Measurements from ENCODE around the gene DLEU7.

The DLEU7 gene

GRCh38 chr13:50843257-50844083 is at the start of gene DLEU7:
DLEU7 (minus strand) TSS chr13:50843692; CDS start chr13:50843646, 46 bp downstream.
- DNase-seq: no peak

- DNase-seq: no peak
Measured at GRCh38 chr13:50892210-50892944, 48.9 kb upstream of the DLEU7 start.

GRCh38 chr13:50891206-50891605 is 47.7 kb upstream of the DLEU7 start:
- DNase-seq: no peak

- DNase-seq: no peak
Measured at GRCh38 chr13:50889317-50889716, 45.8 kb upstream of the DLEU7 start.

- DNase-seq: no peak
Measured at GRCh38 chr13:50888362-50888761, 44.9 kb upstream of the DLEU7 start.

- no peak for DNase-seq
Measured at GRCh38 chr13:50887151-50887550, 43.7 kb upstream of the DLEU7 start.

- DNase-seq: no peak
Measured at GRCh38 chr13:50884265-50884664, 40.8 kb upstream of the DLEU7 start.

GRCh38 chr13:50883728-50884127 is 40.2 kb upstream of the DLEU7 start:
- DNase-seq: no peak

GRCh38 chr13:50882816-50883435 is 39.4 kb upstream of the DLEU7 start:
- DNase-seq: no peak

GRCh38 chr13:50873991-50874390 is 30.5 kb upstream of the DLEU7 start:
- no peak for DNase-seq

- DNase-seq: peak; percentile 48
Measured at GRCh38 chr13:50873467-50873866, 30.0 kb upstream of the DLEU7 start.

- DNase-seq: no peak
Measured at GRCh38 chr13:50871405-50871804, 27.9 kb upstream of the DLEU7 start.

GRCh38 chr13:50867637-50867945 is 24.1 kb upstream of the DLEU7 start:
- no peak for DNase-seq

GRCh38 chr13:50866817-50867636 is 23.5 kb upstream of the DLEU7 start:
- DNase-seq: no peak

- DNase-seq: no peak
Measured at GRCh38 chr13:50864492-50864891, 21.0 kb upstream of the DLEU7 start.

- no peak for DNase-seq
Measured at GRCh38 chr13:50855681-50856080, 12.2 kb upstream of the DLEU7 start.

GRCh38 chr13:50850445-50850844 is 7.0 kb upstream of the DLEU7 start:
- DNase-seq: no peak

GRCh38 chr13:50847501-50847900 is 4.0 kb upstream of the DLEU7 start:
- DNase-seq: no peak

GRCh38 chr13:50846861-50847475 is 3.5 kb upstream of the DLEU7 start:
- DNase-seq: no peak

- DNase-seq: peak; percentile 22
Measured at GRCh38 chr13:50845211-50845610, 1.7 kb upstream of the DLEU7 start.

GRCh38 chr13:50844084-50844875 is 788 bp upstream of the DLEU7 start:
- no peak for DNase-seq

GRCh38 chr13:50842990-50843256 is 569 bp downstream of the DLEU7 start:
- DNase-seq: no peak

Data from fibroblast of skin of right quadriceps (primary cell).